IPS-11a (cell line): Measurements from ENCODE around the gene SUGCT.

Experiments
- H3K4me3 ChIP-seq: one replicate; pipeline ENCODE4 v1.5.1; 2013; ENCODE audit warnings: low read depth, low read length, control low read depth

SUGCT gene

DNA sequence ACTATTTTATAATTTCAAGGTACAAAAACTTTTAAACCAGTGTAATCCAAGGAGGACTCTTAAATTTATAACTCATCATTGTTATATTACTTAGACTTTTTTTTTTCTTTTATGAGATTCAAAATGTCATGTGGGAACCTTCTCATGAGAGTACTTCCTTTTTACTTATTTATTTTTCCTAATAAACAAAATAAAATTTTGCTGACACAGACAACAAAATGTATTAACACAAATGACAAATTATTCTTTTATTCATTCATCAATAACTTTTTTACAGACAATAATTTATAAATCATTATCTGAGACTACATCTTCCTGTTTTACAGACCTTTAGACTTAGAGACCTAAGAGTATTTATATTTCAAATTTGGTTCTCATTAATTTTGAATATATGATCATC, 706.2 kb downstream of the SUGCT start:
- H3K4me3 ChIP-seq = no peak overlapping the region

GRCh38 chr7:40842641-40843040, 707.8 kb downstream of the SUGCT start:
- H3K4me3 ChIP-seq = no peak overlapping the region

DNA sequence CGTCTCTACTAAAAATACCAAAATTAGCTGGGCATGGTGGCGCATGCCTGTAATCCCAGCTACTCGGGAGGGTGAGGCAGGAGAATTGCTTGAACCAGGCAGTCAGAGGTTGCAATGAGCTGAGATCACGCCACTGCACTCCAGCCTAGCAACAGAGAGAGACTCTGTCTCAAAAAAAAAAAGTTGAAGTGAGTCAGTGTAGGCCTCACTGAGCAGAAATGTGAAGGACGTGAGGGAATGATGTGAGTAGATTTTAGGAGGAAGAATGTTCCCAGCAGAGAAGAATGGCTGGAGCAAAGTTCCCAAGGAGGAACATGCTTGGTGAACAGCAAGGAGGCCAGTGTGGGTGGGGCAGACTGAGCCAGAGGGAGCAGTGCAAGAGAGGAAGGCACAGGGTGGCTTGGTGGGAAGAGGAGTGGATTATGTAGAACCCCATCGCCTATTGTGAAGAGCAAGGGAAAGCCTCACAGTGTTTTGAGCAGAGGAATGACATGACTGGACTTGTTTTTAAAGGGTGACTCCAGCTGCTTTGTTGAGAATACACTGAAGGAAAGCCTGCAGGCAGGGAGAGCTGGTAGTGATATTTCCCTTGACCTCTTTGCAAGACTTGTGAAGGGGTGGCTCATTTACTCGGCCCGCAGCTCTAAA, 708.7 kb downstream of the SUGCT start:
- H3K4me3 ChIP-seq = no peak overlapping the region

DNA sequence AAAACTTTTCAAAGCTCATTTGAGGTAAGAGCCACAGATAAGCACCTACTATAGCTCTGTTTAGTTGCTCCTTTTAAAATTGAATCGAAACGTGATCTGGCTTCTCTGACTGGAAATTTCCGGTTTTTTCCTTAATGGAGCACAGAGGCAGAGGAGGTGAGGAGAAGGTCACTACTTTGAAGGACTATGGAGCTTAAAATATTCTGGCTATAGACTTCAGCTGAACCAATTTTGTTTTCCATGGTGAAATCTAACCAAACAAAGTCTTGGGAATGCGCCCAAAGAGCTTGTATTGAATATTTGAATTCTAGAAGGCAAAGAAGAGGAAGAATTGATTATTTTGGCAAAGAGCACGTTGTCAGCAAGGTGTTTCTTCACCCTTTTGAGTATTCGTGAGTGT, 711.1 kb downstream of the SUGCT start:
- no peak overlapping the region for H3K4me3 ChIP-seq

GRCh38 chr7:40847921-40848320, 713.1 kb downstream of the SUGCT start:
- no peak overlapping the region for H3K4me3 ChIP-seq

DNA sequence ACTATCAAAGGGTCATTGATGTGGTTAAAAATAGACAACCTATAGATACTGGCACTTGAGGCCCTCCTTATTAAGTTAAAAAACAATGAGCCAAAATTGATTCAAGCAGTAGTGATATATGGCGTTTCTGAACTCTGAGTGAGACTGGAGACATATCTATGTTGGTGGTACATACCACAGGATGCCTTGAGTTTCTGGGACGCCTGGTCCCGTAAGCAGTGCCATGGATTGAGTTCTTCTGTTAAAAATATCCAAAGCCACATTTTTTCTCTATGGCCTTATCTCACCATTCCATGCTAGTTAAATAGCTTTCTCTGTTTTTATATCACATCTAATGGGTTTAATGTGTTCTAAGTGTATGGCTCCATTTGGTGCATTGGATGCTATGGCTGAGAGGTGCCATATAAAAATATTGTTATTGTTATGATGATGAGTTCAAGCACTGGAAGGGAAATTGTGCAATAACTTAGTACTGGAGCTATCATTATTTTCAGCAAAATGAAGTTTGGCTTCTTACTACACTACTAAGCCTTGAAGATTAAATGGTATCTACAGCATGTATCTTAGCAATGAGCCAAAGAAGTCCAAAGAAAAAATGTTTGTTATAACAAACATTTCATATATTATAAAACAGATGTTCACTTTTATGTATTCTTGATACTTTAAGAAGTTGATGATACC, 713.9 kb downstream of the SUGCT start:
- H3K4me3 ChIP-seq = no peak overlapping the region

DNA sequence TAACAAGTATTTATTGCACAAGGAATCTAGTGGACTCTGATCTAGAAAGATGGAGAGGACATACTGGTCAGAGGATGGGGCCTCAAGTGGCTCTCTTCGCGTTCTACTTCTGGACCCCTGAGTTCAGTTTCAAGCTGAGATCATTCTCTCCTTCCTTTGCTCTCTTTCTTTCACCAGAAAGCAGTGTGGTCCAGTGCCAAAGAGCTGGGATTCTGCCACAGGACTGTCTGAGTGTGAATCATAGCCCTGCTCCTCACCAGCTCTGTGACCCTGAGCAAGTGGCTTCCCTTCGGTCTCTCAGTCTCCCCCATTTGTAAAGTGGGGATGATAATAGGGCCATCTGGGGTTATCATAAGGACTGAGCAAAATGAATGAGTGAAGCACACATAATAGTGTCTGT, 715.2 kb downstream of the SUGCT start:
- no peak overlapping the region for H3K4me3 ChIP-seq

DNA sequence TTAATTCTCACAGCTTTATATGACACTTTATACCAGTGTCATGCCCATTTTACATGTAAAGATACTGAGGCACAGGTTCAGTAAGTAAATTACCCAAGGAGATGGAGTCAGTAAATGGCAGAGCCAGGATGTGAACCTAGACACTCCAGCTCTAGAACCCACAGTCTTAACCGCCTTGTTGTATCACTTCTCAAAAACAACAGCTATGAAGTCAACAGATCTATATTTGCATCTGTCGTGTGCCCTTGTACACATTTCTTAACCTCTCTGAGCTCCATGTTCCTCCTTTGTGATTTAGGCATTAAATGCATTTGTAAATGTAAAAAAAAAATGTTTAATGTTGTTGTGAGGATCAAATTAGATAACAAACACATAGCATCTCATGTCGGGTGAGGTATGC, 716.2 kb downstream of the SUGCT start:
- H3K4me3 ChIP-seq = no peak overlapping the region

- H3K4me3 ChIP-seq = no peak overlapping the region
Observed at GRCh38 chr7:40859076-40859475, 724.3 kb downstream of the SUGCT start.

DNA sequence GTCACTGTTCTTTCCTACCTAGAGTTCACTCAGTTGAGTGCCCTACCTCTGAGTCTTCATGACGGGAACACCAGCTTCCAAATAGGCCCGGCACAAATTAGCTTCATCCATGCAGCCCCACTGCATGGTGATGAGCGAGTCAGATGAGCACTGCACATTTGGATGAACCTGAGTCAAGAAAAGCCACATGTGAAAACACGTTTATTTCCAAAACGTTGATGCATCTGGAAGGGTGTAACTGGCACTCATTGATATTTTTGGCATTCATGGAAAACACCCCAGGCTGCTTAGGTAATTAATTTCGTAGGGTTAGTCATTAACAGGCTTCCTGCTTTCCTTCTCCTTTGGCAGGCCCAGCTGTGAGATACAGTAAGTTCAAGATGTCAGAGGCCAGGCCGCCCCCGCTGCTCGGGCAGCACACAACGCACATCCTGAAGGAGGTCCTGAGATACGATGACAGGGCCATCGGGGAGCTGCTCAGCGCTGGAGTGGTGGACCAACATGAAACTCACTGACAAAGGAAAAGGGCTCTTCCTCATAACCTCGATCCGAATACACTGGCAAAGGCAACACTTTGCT, 725.2 kb downstream of the SUGCT start:
- H3K4me3 ChIP-seq = no peak overlapping the region

- no peak overlapping the region for H3K4me3 ChIP-seq
Observed at GRCh38 chr7:40865441-40866233, 730.8 kb downstream of the SUGCT start.

DNA sequence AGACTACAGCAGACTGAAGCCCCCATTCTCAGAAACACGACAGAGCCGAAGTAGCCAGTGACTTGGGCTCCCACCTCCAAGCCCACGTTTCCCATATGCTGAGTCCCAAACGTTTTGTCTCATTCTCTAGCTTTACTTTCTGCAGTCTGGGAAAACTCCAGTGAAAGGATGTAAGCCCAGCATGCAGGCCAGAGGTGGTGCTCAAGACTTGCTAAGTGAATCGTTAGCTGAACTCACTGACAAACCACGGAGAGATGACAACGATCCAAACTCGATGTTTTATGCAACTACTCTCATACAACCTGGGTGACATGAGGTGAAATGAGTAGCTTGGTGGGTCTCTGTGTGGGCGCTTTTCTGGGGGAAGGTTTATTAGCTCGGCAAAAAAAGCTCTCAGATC, 731.8 kb downstream of the SUGCT start:
- H3K4me3 ChIP-seq = no peak overlapping the region

DNA sequence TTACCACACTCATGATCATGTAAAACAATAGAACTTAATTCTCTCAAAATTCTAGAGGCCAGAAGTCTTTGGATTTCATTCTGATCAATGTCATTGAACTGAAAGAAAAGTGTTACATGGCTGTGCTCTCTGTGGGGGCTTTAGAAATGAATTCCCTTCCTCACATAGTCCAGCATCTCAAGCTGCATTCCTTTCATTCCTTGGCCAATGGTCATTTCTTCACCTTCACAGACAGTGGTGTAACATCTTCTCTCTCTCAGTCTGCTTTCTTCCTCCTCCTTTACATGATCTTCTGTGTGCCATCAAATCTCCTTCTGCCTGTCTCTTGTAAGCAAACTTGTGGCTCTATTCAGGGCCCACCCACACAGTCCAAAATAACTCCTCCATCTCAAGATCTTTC, 735.3 kb downstream of the SUGCT start:
- no peak overlapping the region for H3K4me3 ChIP-seq

- no peak overlapping the region for H3K4me3 ChIP-seq
Observed at GRCh38 chr7:40873248-40873647, 738.4 kb downstream of the SUGCT start.

GRCh38 chr7:40874756-40875155, 740.0 kb downstream of the SUGCT start:
- H3K4me3 ChIP-seq = no peak overlapping the region

DNA sequence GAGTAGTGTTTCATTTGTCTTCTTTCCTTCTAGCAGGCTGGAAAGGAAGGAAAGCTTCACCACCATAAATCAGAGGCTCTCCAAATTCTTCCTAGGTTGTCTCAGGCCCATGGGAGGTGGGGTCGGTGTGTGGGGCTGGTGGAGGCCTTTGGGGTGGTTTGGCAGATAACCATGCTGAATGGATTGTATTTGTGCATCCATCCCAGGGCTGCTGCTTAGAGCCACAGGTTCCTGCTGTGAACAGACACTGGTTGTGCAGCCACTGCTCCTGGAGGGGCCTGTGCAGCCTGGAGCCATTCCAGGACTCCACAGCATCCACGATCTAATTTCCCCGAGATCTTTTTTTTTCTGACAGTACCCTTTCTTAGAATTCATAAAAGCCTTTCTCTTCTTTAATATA, 741.8 kb downstream of the SUGCT start:
- H3K4me3 ChIP-seq = no peak overlapping the region

DNA sequence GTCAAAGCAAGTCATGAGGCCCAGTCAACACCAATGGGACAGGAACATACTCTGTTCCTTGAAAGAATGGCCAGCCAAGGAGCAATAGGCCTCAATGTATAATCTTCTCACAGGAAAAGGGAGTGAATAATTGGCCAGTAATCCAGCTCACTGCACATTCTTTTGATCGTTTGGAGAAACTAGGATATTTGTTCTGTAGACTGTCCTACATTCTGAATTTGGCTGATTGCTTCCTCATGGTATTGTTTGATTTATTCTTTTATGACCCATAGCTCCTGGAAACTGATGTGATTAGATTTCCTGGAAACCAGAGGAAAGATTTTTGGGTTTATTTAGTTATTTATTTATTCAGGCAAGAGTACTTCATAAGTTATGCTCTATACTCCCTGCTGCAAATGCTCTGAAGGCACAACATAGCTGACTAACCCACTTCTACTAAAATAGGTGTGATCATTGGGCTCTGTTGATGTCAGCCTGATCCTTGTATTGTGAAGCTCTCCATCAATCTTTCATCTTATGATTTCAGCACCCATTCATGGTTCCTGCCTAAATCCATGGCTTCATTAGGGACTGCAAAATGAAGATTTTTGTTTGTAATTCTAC, 745.2 kb downstream of the SUGCT start:
- no peak overlapping the region for H3K4me3 ChIP-seq

- no peak overlapping the region for H3K4me3 ChIP-seq
Observed at GRCh38 chr7:40880581-40880980, 745.8 kb downstream of the SUGCT start.

DNA sequence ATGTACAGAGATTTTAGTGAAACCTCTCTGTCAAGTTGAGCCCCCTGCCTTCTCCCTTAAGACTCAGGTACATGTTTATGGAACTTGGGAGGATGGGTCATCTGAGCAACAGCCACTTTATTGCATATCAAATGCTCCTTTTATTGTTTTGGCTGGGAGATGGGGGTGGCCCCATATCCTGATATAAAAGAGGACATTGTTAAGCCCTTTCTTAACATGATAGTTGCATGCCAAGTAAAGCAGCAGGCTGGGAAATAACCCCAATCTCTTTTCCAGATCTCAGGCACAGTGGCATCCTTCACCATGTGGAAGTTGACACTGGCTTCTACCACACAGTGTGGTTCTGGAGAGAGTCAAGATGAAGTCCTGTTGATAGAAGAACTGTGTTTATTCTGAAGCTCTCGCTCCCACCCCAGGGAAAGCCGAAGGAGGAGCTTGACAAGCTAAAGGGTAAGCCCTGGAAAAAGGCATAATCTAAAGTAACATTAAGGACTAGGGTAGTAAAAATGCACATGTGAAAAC, 746.7 kb downstream of the SUGCT start:
- no peak overlapping the region for H3K4me3 ChIP-seq

DNA sequence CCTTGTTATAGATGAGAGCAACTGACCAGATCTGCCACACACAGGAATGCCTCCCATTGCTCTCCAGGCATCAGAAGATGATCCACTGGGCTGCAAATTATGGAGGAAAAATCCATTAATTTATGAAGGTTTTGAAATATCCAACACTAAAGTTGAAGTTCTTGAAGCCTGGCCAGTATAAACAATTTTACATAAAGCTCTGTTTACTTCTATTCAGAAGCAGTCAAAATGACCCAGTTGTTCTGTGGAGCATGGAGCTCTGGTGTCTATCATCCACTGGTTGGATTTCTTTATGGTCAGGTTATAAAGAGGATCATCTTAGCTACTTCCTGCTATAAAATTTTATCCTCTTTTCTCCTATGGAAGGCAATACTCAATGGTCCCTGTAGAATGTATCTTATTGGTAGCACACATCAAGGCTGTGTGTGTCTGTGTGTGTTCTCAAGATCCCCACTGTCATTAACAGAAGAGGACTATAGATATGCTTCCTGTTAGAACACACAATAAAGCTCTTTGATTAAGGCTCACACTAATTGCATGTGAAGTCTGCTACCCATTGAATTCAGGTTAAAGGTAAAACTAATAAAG, 747.4 kb downstream of the SUGCT start:
- H3K4me3 ChIP-seq = no peak overlapping the region

GRCh38 chr7:40883826-40884225, 749.0 kb downstream of the SUGCT start:
- no peak overlapping the region for H3K4me3 ChIP-seq
